GM12878 (cell line): ENCODE results near the gene NEGR1. TPM values are rescaled to one million over a fixed set of nuclear protein-coding genes. Genes with fewer than 3 reads are reported as not detected.

Source experiments
- ATAC-seq: fragments of 200-7000 bp; cut with Tn5 transposase; 3 replicates; pipeline ENCODE4 v1.9.1; 2020; ENCODE audit warnings: mild to moderate bottlenecking, moderate library complexity
- BruUV-seq: library from RNA; stranded (reverse); fragments of 400-500 nt; replicated peaks from 2 replicates; lab custom pipeline; 2021; lab: Mats Ljungman, UMichigan
- CTCF ChIA-PET: fragments of 300-600 bp; sonication (Branson Sonifier 250); formaldehyde crosslinking; extraction: SDS; loops from one replicate; lab custom pipeline; 2021; ENCODE audit warnings: inconsistent platforms; lab: Yijun Ruan, JAX
- POLR2A ChIA-PET: fragments of 350-600 bp; formaldehyde crosslinking; extraction: SDS; loops from one replicate; lab custom pipeline; 2021; ENCODE audit warnings: inconsistent platforms; lab: Charles Lee
- RAD21 ChIA-PET: fragments of 300-600 bp; sonication (Branson Sonifier 250); formaldehyde crosslinking; loops from one replicate; lab custom pipeline; 2023; ENCODE audit warnings: antibody characterized with exemption; ENCODE audit not compliant: unreplicated experiment; lab: Charles Lee
- SMC1A ChIA-PET: fragments of 300-600 bp; sonication (Branson Sonifier 250); formaldehyde crosslinking; loops from one replicate; lab custom pipeline; 2023; ENCODE audit not compliant: unreplicated experiment, uncharacterized antibody; lab: Charles Lee
- DNase-seq: peaks from one replicate; pipeline ENCODE4 v3.0.0-alpha.2; 2011; ENCODE audit warnings: low read depth, low spot score
- FAIRE-seq: peaks from 3 replicates; lab custom pipeline; 2011; peaks lifted over from hg19 to GRCh38; lab: Jason Lieb, UNC
- H2AFZ ChIP-seq: 2 replicates; pipeline ENCODE4 v1.6.0; 2011; ENCODE audit warnings: low read depth, low read length, control low read depth; ENCODE audit not compliant: control insufficient read depth
- H3K27ac ChIP-seq: 2 replicates; pipeline ENCODE4 v1.5.1; 2011; ENCODE audit warnings: control low read depth; ENCODE audit not compliant: control insufficient read depth, insufficient read depth
- H3K27me3 ChIP-seq, 2 experiments: replicated peaks in 1 of 2; 2 replicates each; pipeline versions ENCODE4 v1.6.0 to v1.6.1; 2011; ENCODE audit warnings: low read length in 1 of 2; ENCODE audit not compliant: control insufficient read depth in 2 of 2, insufficient read depth in 2 of 2
- H3K36me3 ChIP-seq, 2 experiments: 2 replicates each; pipeline ENCODE4 v1.5.1; 2011; ENCODE audit warnings: low read length in 1 of 2; ENCODE audit not compliant: control insufficient read depth in 2 of 2, insufficient read depth in 2 of 2
- H3K4me1 ChIP-seq: 2 replicates; pipeline ENCODE4 v1.6.1; 2011; ENCODE audit warnings: mild to moderate bottlenecking, low read length, moderate library complexity, mixed read lengths; ENCODE audit not compliant: control insufficient read depth, insufficient read depth
- H3K4me2 ChIP-seq: 2 replicates; pipeline ENCODE4 v1.6.0; 2011; ENCODE audit warnings: control low read depth; ENCODE audit not compliant: control insufficient read depth, insufficient read depth
- H3K4me3 ChIP-seq: fragments of 200-600 bp; sonication (generic); 2 replicates; pipeline ENCODE4 v1.5.1; 2016
- H3K79me2 ChIP-seq: 2 replicates; pipeline ENCODE4 v1.6.0; 2011; ENCODE audit warnings: low read length; ENCODE audit not compliant: control insufficient read depth, insufficient read depth
- H3K9ac ChIP-seq: 2 replicates; pipeline ENCODE4 v1.8.0; 2011; ENCODE audit warnings: low read length, control low read depth, mixed read lengths; ENCODE audit not compliant: control insufficient read depth, insufficient read depth
- H3K9me3 ChIP-seq: replicated peaks from 3 replicates; pipeline ENCODE4 v1.5.1; 2011; ENCODE audit warnings: mild to moderate bottlenecking, low read length; ENCODE audit not compliant: control insufficient read depth, insufficient read depth
- H4K20me1 ChIP-seq: 2 replicates; pipeline ENCODE4 v1.6.0; 2011; ENCODE audit not compliant: control insufficient read depth, insufficient read depth
- ASH2L ChIP-seq: fragments of 300-600, 200-600 bp; sonication (generic); IDR thresholded peaks from 2 replicates; pipeline ENCODE4 v1.6.1; 2017; ENCODE audit warnings: low read depth, mild to moderate bottlenecking, borderline replicate concordance
- DPF2 ChIP-seq: fragments of 450-650 bp; IDR thresholded peaks from 2 replicates; pipeline ENCODE4 v1.6.1; 2017; ENCODE audit warnings: mild to moderate bottlenecking
- ELK1 ChIP-seq: IDR thresholded peaks from 2 replicates; pipeline ENCODE4 v1.6.1; 2012; ENCODE audit warnings: low read depth, low read length, improper control_type of control experiment
- HCFC1 ChIP-seq: fragments of 150-350 bp; IDR thresholded peaks from 2 replicates; pipeline ENCODE4 v1.6.1; 2014; ENCODE audit warnings: low read length
- HDGF ChIP-seq: fragments of 450-650 bp; IDR thresholded peaks from 2 replicates; pipeline ENCODE4 v1.6.1; 2016; ENCODE audit warnings: antibody characterized with exemption
- LARP7 ChIP-seq: fragments of 450-650 bp; IDR thresholded peaks from 2 replicates; pipeline ENCODE4 v1.6.1; 2017; ENCODE audit warnings: mild to moderate bottlenecking
- MEF2B ChIP-seq: fragments of 450-650 bp; IDR thresholded peaks from 2 replicates; pipeline ENCODE4 v1.6.1; 2018; ENCODE audit warnings: mild to moderate bottlenecking, moderate library complexity; ENCODE audit not compliant: partially characterized antibody, poor library complexity, severe bottlenecking
- MTA2 ChIP-seq: fragments of 450-650 bp; IDR thresholded peaks from 2 replicates; pipeline ENCODE4 v1.6.1; 2016; ENCODE audit warnings: low read depth, mild to moderate bottlenecking, moderate library complexity
- NRF1 ChIP-seq: conservative IDR thresholded peaks from 2 replicates; pipeline ENCODE4 v1.6.1; 2011; ENCODE audit warnings: mild to moderate bottlenecking, low read depth, low read length, improper control_type of control experiment
- PML ChIP-seq: IDR thresholded peaks from 2 replicates; pipeline ENCODE4 v1.6.1; 2012; ENCODE audit warnings: low read length, inconsistent platforms
- POLR2AphosphoS2 ChIP-seq: IDR thresholded peaks from 2 replicates; pipeline ENCODE4 v1.6.1; 2011; ENCODE audit warnings: low read depth, mild to moderate bottlenecking, low read length, improper control_type of control experiment, moderate library complexity
- POU2F2 ChIP-seq: IDR thresholded peaks from 3 replicates; pipeline ENCODE4 v1.6.1; 2011; ENCODE audit warnings: low read depth, mild to moderate bottlenecking, low read length, borderline replicate concordance
- RELA ChIP-seq: fragments of 450-650 bp; IDR thresholded peaks from 2 replicates; pipeline ENCODE4 v1.8.0; 2014; ENCODE audit warnings: borderline replicate concordance; ENCODE audit not compliant: partially characterized antibody
- SREBF1 ChIP-seq: IDR thresholded peaks from 2 replicates; pipeline ENCODE4 v1.6.1; 2012; ENCODE audit warnings: mild to moderate bottlenecking, low read length
- USF2 ChIP-seq: IDR thresholded peaks from 2 replicates; pipeline ENCODE4 v1.6.1; 2011; ENCODE audit warnings: low read depth, low read length, improper control_type of control experiment, borderline replicate concordance
- ZBED1 ChIP-seq: IDR thresholded peaks from 2 replicates; pipeline ENCODE4 v1.6.1; 2016; ENCODE audit warnings: borderline replicate concordance
- ZNF622 ChIP-seq: fragments of 450-650 bp; IDR thresholded peaks from 2 replicates; pipeline ENCODE4 v1.6.1; 2017; ENCODE audit warnings: mild to moderate bottlenecking, inconsistent platforms
- WGBS: methylation state at CpG from one replicate; pipeline ENCODE4 v1.1.6; 2016; ENCODE audit warnings: low lambda C conversion rate; ENCODE audit not compliant: insufficient replicate concordance, insufficient coverage; ENCODE audit errors: missing lambda C conversion rate; 5-methylcytosine and 5-hydroxymethylcytosine counted together
- in situ Hi-C: fragments of 300-500 bp; cut with MboI; formaldehyde crosslinking; loops from 9 replicates; pipeline ENCODE4 v1.14.3; 2018; ENCODE audit warnings: mixed read lengths
- intact Hi-C: fragments of 100-400 bp; cut with micrococcal nuclease; formaldehyde crosslinking; loops from one replicate; pipeline ENCODE4 v1.14.2; 2022; ENCODE audit not compliant: unreplicated experiment
- polyA plus RNA-seq, 11 experiments: library from polyadenylated mRNA; depleted of rRNA in 4 of 11; unstranded in 6 of 11; stranded (reverse) in 5 of 11; fragments of >200 nt; fragmentation: Nextera tagmentation in 4 of 11; fragmentation: Illumina TruSeq in 1 of 11; extraction: Ambion mirVana in 4 of 11; extraction: Trizol in 1 of 11; gene quantifications; 1 replicate in 1 of 11; 2 replicates in 10 of 11; pipeline versions ENCODE4 v1.2.1 to v1.2.3, GENCODE V29; 2011 to 2016; ENCODE audit warnings: inconsistent platforms in 2 of 11, missing spikeins in 2 of 11, low read depth in 1 of 11
- total RNA-seq, 4 experiments: library from RNA; depleted of rRNA in 3 of 4; stranded (reverse); fragments of >200 nt in 3 of 4; fragmentation: Illumina TruSeq in 1 of 4; extraction: Trizol in 1 of 4; gene quantifications; 2 replicates each; pipeline versions ENCODE4 v1.2.1 to v1.2.3, GENCODE V29; 2013 to 2021
- TF ChIP-seq, protein P1 (sequence below): fragments of 450-650 bp; formaldehyde crosslinking; IDR thresholded peaks from 2 replicates; pipeline ENCODE4 v1.4.0; 2022; ENCODE audit warnings: mild to moderate bottlenecking, moderate library complexity
- TF ChIP-seq, protein P2 (sequence below): IDR thresholded peaks from 2 replicates; pipeline ENCODE4 v1.6.1; 2011; ENCODE audit warnings: borderline replicate concordance, low read depth, mild to moderate bottlenecking, moderate library complexity, mixed read lengths, low read length; ENCODE audit not compliant: insufficient read depth; ENCODE audit errors: extremely low read length

NEGR1 gene
- total and polyA plus RNA-seq, 10 of the 15 experiments (the other 5 are each of a cell fraction or from before 2014, with no cell fraction given): under 0.01 to 0.03 (median 0.01) TPM; not detected in 7

- H3K9ac ChIP-seq: no peak overlapping the region
- ChIA-PET CTCF (interaction anchor here (1.1 kb wide), 1 partner anchor 10 kb away, joined by 3 read pairs; no protein-coding TSS in a partner anchor), POLR2A (no interaction called here)
Measured at GRCh38 chr1:72015006-72015405, 267.3 kb downstream of the NEGR1 start.

More at GRCh38 chr1:72015006-72015405, 267.3 kb downstream of the NEGR1 start:
- Histone ChIP-seq H3K27ac (no peak overlapping the region), H3K4me2 (no peak overlapping the region), H3K36me3 (no peaks in the 10 kb centered on the region), H2AFZ (no peak overlapping the region), H3K4me1 (no peaks in the 10 kb centered on the region), H3K9me3 (no peaks in the 10 kb centered on the region), H4K20me1 (no peaks in the 10 kb centered on the region), H3K79me2 (no peaks in the 10 kb centered on the region), H3K4me3 (no peak overlapping the region), H3K27me3 (no peaks in the 10 kb centered on the region)
- no TSS peak for BruUV-seq
- WGBS: 6% methylated on average over 1 of the region's 1 CpG
- no peak for ATAC-seq
- FAIRE-seq: no peak
- RAD21 ChIA-PET: no interaction called here
- in situ Hi-C loops: no loop called here
- no peak for TF ChIP-seq ZBED1
- TF ChIP-seq, protein P1, sequence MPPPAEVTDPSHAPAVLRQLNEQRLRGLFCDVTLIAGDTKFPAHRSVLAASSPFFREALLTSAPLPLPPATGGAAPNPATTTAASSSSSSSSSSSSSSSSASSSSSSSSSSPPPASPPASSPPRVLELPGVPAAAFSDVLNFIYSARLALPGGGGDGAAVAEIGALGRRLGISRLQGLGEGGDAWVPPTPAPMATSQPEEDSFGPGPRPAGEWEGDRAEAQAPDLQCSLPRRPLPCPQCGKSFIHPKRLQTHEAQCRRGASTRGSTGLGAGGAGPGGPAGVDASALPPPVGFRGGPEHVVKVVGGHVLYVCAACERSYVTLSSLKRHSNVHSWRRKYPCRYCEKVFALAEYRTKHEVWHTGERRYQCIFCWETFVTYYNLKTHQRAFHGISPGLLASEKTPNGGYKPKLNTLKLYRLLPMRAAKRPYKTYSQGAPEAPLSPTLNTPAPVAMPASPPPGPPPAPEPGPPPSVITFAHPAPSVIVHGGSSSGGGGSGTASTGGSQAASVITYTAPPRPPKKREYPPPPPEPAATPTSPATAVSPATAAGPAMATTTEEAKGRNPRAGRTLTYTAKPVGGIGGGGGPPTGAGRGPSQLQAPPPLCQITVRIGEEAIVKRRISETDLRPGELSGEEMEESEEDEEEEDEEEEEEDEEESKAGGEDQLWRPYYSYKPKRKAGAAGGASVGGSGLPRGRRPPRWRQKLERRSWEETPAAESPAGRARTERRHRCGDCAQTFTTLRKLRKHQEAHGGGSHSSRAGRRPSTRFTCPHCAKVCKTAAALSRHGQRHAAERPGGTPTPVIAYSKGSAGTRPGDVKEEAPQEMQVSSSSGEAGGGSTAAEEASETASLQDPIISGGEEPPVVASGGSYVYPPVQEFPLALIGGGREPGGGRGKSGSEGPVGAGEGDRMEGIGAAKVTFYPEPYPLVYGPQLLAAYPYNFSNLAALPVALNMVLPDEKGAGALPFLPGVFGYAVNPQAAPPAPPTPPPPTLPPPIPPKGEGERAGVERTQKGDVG (CRISPR knock-in tag): no peak
- no peak for TF ChIP-seq HDGF
- no peak for TF ChIP-seq SREBF1
- no peak for TF ChIP-seq ZNF622
- TF ChIP-seq MTA2: no peak
- no peak for TF ChIP-seq RELA
- no peak for TF ChIP-seq PML
- TF ChIP-seq POU2F2: no peak
- no peak for TF ChIP-seq USF2
- no peak for TF ChIP-seq HCFC1
- TF ChIP-seq, protein P2, sequence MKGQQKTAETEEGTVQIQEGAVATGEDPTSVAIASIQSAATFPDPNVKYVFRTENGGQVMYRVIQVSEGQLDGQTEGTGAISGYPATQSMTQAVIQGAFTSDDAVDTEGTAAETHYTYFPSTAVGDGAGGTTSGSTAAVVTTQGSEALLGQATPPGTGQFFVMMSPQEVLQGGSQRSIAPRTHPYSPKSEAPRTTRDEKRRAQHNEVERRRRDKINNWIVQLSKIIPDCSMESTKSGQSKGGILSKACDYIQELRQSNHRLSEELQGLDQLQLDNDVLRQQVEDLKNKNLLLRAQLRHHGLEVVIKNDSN: no peak
- TF ChIP-seq POLR2AphosphoS2: no peak
- no peak for TF ChIP-seq DPF2
- TF ChIP-seq MEF2B: no peak
- TF ChIP-seq NRF1: no peak
- TF ChIP-seq LARP7: no peak
- no peak for TF ChIP-seq ELK1
- no peak for TF ChIP-seq ASH2L
- intact Hi-C loops: no loop called here
- SMC1A ChIA-PET: no interaction called here
- no peak for DNase-seq
